ENCODE data around the gene SCUBE3. TPM values are rescaled to one million over a fixed set of nuclear protein-coding genes. Genes with fewer than 3 reads are reported as not detected.

Gene SCUBE3
- total and polyA plus RNA-seq, 2 of the 8 experiments (the other 6 are each of a cell fraction or from before 2014, with no cell fraction given), result 0.80 to 1.0 TPM

- Histone ChIP-seq H4K91ac (replicated peaks; ENCODE audit: insufficient read length, low read length) (no peak overlapping the region), H3K79me2 (ENCODE audit: control insufficient read depth in 1 of 2, insufficient read depth in 2 of 2, low read length in 2 of 2) (no peaks in the 10 kb centered on the region), H3K9me3 (ENCODE audit: insufficient read depth in 2 of 2, low read depth in 1 of 2, low read length in 1 of 2) (no peaks in the 10 kb centered on the region), H2AFZ (ENCODE audit: low read length) (no peak overlapping the region), H3K4ac (replicated peaks; ENCODE audit: insufficient read length, low read depth, low read length) (no peak overlapping the region), H3K23ac (ENCODE audit: insufficient read length) (no peak overlapping the region), H4K20me1 (replicated peaks in 1 of 2; ENCODE audit: control insufficient read depth in 1 of 2, insufficient read depth in 2 of 2, low read length in 2 of 2) (no peaks in the 10 kb centered on the region), H3K9ac (replicated peaks in 1 of 4; ENCODE audit: extremely low read depth in 1 of 4, low read depth in 3 of 4, low read length in 3 of 4) (no peak overlapping the region), H3K36me3 (ENCODE audit: control insufficient read depth in 2 of 4, insufficient read depth in 4 of 4, low read length in 3 of 4) (no peaks in the 10 kb centered on the region), H4K5ac (ENCODE audit: insufficient read length, low read depth, low read length) (no peak overlapping the region), H3K4me3 (ENCODE audit: extremely low read depth in 1 of 4, insufficient read depth in 2 of 4, low read depth in 3 of 4, low read length in 4 of 4) (no peak overlapping the region), H3K18ac (ENCODE audit: extremely low read depth, low read length) (no peak overlapping the region), H3K56ac (replicated peaks; ENCODE audit: insufficient read length, low read depth, low read length) (no peak overlapping the region), H3K23me2 (ENCODE audit: low read depth, low read length) (no peaks in the 10 kb centered on the region), H3K27me3 (replicated peaks in 1 of 4; ENCODE audit: control insufficient read depth in 3 of 4, extremely low read depth in 1 of 4, insufficient read depth in 3 of 4, low read length in 3 of 4) (no peaks in the 10 kb centered on the region; a peak in 2 of 7 replicates), H2AK5ac (ENCODE audit: low read depth, low read length) (no peak overlapping the region), H2BK12ac (ENCODE audit: low read depth, low read length) (no peak overlapping the region), H2BK20ac (ENCODE audit: low read length) (no peak overlapping the region), H3K14ac (ENCODE audit: insufficient read length) (no peak overlapping the region), H2BK120ac (replicated peaks; ENCODE audit: low read depth, low read length) (no peak overlapping the region), H3K79me1 (ENCODE audit: low read depth, low read length) (no peaks in the 10 kb centered on the region), H2BK15ac (ENCODE audit: low read length) (no peak overlapping the region), H3K4me2 (ENCODE audit: insufficient read depth in 1 of 2, low read depth in 2 of 2, low read length in 2 of 2) (no peak overlapping the region), H3K27ac (ENCODE audit: low read depth, low read length) (no peak overlapping the region), H3K4me1 (replicated peaks in 1 of 4; ENCODE audit: control insufficient read depth in 3 of 4, insufficient read depth in 4 of 4, low read length in 3 of 4) (peaks cover 0 to 10% (median 2%) of the 10 kb centered on the region in 4 experiments; a peak in 3 of 7 replicates), H2BK5ac (ENCODE audit: low read depth, low read length) (no peak overlapping the region), H4K8ac (ENCODE audit: extremely low read depth, insufficient read depth, low read length) (no peak overlapping the region)
- DNase-seq (ENCODE audit: low read depth in 1 of 2, low spot score in 2 of 2) (no peak), FAIRE-seq (no peak)
- POLR2A ChIA-PET (ENCODE audit: partially characterized antibody), result interaction anchor here (1.1 kb wide), 1 partner anchor 16 kb away, joined by 4 read pairs; no protein-coding TSS in a partner anchor
- TF ChIP-seq RAD21 (IDR thresholded peaks at IDR 0.05 in 1 of 2, conservative IDR thresholded peaks at IDR 0.05 in 1 of 2; ENCODE audit: low read depth in 2 of 2, low read length in 2 of 2) (0 out of 4 replicates have a peak, but pooled peaks of 1 of the 2 experiments have one; percentile 1), BRCA1 (IDR thresholded peaks at IDR 0.05; ENCODE audit: low read depth, low read length) (no peak)
- WGBS, 2 experiments (ENCODE audit: extremely low coverage in 1 of 2, insufficient coverage in 1 of 2, insufficient read length in 1 of 2, insufficient replicate concordance in 2 of 2, low coverage in 1 of 2, low lambda C conversion rate in 2 of 2, missing lambda C conversion rate in 1 of 2), result 92% methylated on average over 3 of the region's 3 CpGs; no CpG with 5 or more reads in 1 of the 2 experiments
- CTCF ChIA-PET (ENCODE audit: partially characterized antibody), result interaction anchor here (0.8 to 19.7 kb wide), 12 partner anchors 11 to 208 kb away, joined by 3 to 219 read pairs (median 4); partner anchors contain the start of gene SCUBE3
Measured at GRCh38 chr6:35195120-35195780, 18.5 kb upstream of the SCUBE3 start.

All from H1 (cell line).